Liver (tissue), 9 donors: ENCODE data around the gene STRN. TPM values are rescaled to one million over a fixed set of nuclear protein-coding genes. Genes with fewer than 3 reads are reported as not detected.

ENCODE experiments used
- DNase-seq: peaks from one replicate; pipeline ENCODE4 v3.0.0-alpha.2; 2017; ENCODE audit warnings: low spot score
- H3K27ac ChIP-seq, 2 donors: one replicate each; pipeline ENCODE4 v1.7.0; 2013; ENCODE audit warnings: inconsistent platforms in 2 of 2, low read length in 2 of 2, control low read depth in 1 of 2, low read depth in 1 of 2, mild to moderate bottlenecking in 1 of 2
- H3K27me3 ChIP-seq, 4 donors: one replicate each; pipeline versions ENCODE4 v1.6.1 to v1.7.0; 2013; ENCODE audit warnings: low read length in 3 of 4, inconsistent platforms in 1 of 4, mild to moderate bottlenecking in 1 of 4, moderate library complexity in 1 of 4; ENCODE audit not compliant: control insufficient read depth in 4 of 4, insufficient read depth in 4 of 4
- H3K36me3 ChIP-seq, 4 donors: one replicate each; pipeline versions ENCODE4 v1.6.1 to v1.7.0; 2013; ENCODE audit warnings: low read length in 3 of 4, mild to moderate bottlenecking in 3 of 4, low read depth in 1 of 4, moderate library complexity in 1 of 4; ENCODE audit not compliant: control insufficient read depth in 4 of 4, insufficient read depth in 3 of 4
- H3K4me1 ChIP-seq, 4 donors: one replicate each; pipeline versions ENCODE4 v1.6.1 to v1.7.0; 2013; ENCODE audit warnings: low read length in 3 of 4, mild to moderate bottlenecking in 3 of 4, moderate library complexity in 1 of 4; ENCODE audit not compliant: control insufficient read depth in 4 of 4, insufficient read depth in 4 of 4
- H3K4me3 ChIP-seq, 3 donors: one replicate each; pipeline versions ENCODE4 v1.6.1 to v1.7.0; 2013; ENCODE audit warnings: low read length in 3 of 3, control low read depth in 1 of 3, low read depth in 1 of 3, mild to moderate bottlenecking in 1 of 3
- H3K9ac ChIP-seq, 2 donors: one replicate each; pipeline ENCODE4 v1.7.0; 2013; ENCODE audit warnings: low read length in 2 of 2, mild to moderate bottlenecking in 2 of 2, moderate library complexity in 2 of 2, control low read depth in 1 of 2, low read depth in 1 of 2
- H3K9me3 ChIP-seq, 4 donors: one replicate each; pipeline versions ENCODE4 v1.6.1 to v1.7.0; 2013; ENCODE audit warnings: low read length in 3 of 4; ENCODE audit not compliant: control insufficient read depth in 4 of 4
- FOXA1 ChIP-seq: IDR thresholded peaks from 2 replicates; pipeline ENCODE4 v1.6.1; 2016; ENCODE audit warnings: antibody characterized with exemption
- GABPA ChIP-seq, 2 donors: IDR thresholded peaks in 1 of 2; conservative IDR thresholded peaks in 1 of 2; 2 replicates each; pipeline ENCODE4 v1.6.1; 2016; ENCODE audit warnings: antibody characterized with exemption in 2 of 2, mild to moderate bottlenecking in 1 of 2, moderate library complexity in 1 of 2
- HNF4A ChIP-seq, 2 donors: conservative IDR thresholded peaks; 2 replicates each; pipeline ENCODE4 v1.6.1; 2016; ENCODE audit warnings: antibody characterized with exemption in 2 of 2, mild to moderate bottlenecking in 2 of 2
- HNF4G ChIP-seq: IDR thresholded peaks from 2 replicates; pipeline ENCODE4 v1.6.1; 2016; ENCODE audit warnings: antibody characterized with exemption
- JUND ChIP-seq, 2 donors: IDR thresholded peaks; 2 replicates each; pipeline ENCODE4 v1.6.1; 2016; ENCODE audit warnings: antibody characterized with exemption in 2 of 2
- RAD21 ChIP-seq, 2 donors: IDR thresholded peaks; 2 replicates each; pipeline ENCODE4 v1.6.1; 2016; ENCODE audit warnings: antibody characterized with exemption in 2 of 2, mild to moderate bottlenecking in 2 of 2
- RXRA ChIP-seq, 2 donors: IDR thresholded peaks; 2 replicates each; pipeline ENCODE4 v1.6.1; 2017 to 2018; ENCODE audit warnings: antibody characterized with exemption in 2 of 2, mild to moderate bottlenecking in 1 of 2
- TAF1 ChIP-seq: conservative IDR thresholded peaks from 2 replicates; pipeline ENCODE4 v1.6.1; 2016; ENCODE audit warnings: antibody characterized with exemption, mild to moderate bottlenecking
- WGBS: extraction: QIAGEN DNeasy Blood & Tissue Kit; methylation state at CpG from one replicate; pipeline ENCODE4 v1.1.7; 2013; 5-methylcytosine and 5-hydroxymethylcytosine counted together
- polyA plus RNA-seq, 2 donors: library from polyadenylated mRNA; stranded (reverse) in 1 of 2; unstranded in 1 of 2; fragments of 200-250 nt in 1 of 2; fragments of >200 nt in 1 of 2; fragmentation: Nextera tagmentation in 1 of 2; extraction: Ambion mirVana in 1 of 2; gene quantifications; one replicate each; pipeline versions ENCODE4 v1.2.1 to v1.2.3, GENCODE V29; 2013 to 2015
- total RNA-seq, 2 donors: library from RNA; depleted of rRNA; stranded (reverse); fragments of >200 nt; gene quantifications; one replicate each; pipeline ENCODE4 v1.2.3, GENCODE V29; 2014
- TF ChIP-seq, protein P1 (sequence below): IDR thresholded peaks from 2 replicates; pipeline ENCODE4 v1.6.1; 2016; ENCODE audit warnings: antibody characterized with exemption, mild to moderate bottlenecking
- TF ChIP-seq, protein P2 (sequence below): IDR thresholded peaks from 2 replicates; pipeline ENCODE4 v1.6.1; 2016; ENCODE audit warnings: antibody characterized with exemption
- TF ChIP-seq, protein P3 (sequence below): fragments of 150-350 bp; IDR thresholded peaks from 2 replicates; pipeline ENCODE4 v1.5.1; 2017; ENCODE audit warnings: improper control_type of control experiment, low read depth, low read length; ENCODE audit not compliant: missing input control
- TF ChIP-seq, protein P4 (sequence below): IDR thresholded peaks from 2 replicates; pipeline ENCODE4 v1.6.1; 2016; ENCODE audit warnings: antibody characterized with exemption
- TF ChIP-seq, protein P5 (sequence below): IDR thresholded peaks from 2 replicates; pipeline ENCODE4 v1.6.1; 2016; ENCODE audit warnings: antibody characterized with exemption
- donor health status: healthy.
- donor health status: healthy.
- donor health status: healthy.
- donor health status: healthy.
- donor health status: healthy.

The STRN gene
- total and polyA plus RNA-seq, 4 donors, result 2.5 to 11.9 (median 5.6) TPM

DNA sequence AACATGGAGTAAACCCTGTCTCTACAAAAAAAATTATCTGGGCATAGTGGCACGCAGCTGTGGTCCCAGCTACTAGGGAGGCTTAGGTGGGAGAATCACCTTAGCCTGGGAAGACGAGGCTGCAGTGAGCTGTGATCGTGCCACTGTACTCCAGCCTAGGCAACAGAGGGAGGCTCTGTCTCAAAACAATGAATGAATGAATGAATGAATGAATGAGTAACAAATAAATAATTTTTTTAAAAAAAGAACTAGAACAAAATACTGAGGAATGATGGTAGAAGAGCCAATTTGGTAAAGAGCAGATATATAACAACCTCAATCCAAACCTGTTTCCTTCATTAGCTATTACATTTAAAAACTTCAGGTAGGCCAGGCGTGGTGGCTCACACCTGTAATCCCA, 60.1 kb downstream of the STRN start (continued):
- TF ChIP-seq, protein P1, sequence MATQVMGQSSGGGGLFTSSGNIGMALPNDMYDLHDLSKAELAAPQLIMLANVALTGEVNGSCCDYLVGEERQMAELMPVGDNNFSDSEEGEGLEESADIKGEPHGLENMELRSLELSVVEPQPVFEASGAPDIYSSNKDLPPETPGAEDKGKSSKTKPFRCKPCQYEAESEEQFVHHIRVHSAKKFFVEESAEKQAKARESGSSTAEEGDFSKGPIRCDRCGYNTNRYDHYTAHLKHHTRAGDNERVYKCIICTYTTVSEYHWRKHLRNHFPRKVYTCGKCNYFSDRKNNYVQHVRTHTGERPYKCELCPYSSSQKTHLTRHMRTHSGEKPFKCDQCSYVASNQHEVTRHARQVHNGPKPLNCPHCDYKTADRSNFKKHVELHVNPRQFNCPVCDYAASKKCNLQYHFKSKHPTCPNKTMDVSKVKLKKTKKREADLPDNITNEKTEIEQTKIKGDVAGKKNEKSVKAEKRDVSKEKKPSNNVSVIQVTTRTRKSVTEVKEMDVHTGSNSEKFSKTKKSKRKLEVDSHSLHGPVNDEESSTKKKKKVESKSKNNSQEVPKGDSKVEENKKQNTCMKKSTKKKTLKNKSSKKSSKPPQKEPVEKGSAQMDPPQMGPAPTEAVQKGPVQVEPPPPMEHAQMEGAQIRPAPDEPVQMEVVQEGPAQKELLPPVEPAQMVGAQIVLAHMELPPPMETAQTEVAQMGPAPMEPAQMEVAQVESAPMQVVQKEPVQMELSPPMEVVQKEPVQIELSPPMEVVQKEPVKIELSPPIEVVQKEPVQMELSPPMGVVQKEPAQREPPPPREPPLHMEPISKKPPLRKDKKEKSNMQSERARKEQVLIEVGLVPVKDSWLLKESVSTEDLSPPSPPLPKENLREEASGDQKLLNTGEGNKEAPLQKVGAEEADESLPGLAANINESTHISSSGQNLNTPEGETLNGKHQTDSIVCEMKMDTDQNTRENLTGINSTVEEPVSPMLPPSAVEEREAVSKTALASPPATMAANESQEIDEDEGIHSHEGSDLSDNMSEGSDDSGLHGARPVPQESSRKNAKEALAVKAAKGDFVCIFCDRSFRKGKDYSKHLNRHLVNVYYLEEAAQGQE, result no peak
- TF ChIP-seq RXRA (IDR thresholded peaks at IDR 0.05), result no peak
- TF ChIP-seq JUND (IDR thresholded peaks at IDR 0.05), result no peak
- TF ChIP-seq, protein P2, sequence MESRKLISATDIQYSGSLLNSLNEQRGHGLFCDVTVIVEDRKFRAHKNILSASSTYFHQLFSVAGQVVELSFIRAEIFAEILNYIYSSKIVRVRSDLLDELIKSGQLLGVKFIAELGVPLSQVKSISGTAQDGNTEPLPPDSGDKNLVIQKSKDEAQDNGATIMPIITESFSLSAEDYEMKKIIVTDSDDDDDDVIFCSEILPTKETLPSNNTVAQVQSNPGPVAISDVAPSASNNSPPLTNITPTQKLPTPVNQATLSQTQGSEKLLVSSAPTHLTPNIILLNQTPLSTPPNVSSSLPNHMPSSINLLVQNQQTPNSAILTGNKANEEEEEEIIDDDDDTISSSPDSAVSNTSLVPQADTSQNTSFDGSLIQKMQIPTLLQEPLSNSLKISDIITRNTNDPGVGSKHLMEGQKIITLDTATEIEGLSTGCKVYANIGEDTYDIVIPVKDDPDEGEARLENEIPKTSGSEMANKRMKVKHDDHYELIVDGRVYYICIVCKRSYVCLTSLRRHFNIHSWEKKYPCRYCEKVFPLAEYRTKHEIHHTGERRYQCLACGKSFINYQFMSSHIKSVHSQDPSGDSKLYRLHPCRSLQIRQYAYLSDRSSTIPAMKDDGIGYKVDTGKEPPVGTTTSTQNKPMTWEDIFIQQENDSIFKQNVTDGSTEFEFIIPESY, result no peak
- TF ChIP-seq HNF4G, result no peak

DNA sequence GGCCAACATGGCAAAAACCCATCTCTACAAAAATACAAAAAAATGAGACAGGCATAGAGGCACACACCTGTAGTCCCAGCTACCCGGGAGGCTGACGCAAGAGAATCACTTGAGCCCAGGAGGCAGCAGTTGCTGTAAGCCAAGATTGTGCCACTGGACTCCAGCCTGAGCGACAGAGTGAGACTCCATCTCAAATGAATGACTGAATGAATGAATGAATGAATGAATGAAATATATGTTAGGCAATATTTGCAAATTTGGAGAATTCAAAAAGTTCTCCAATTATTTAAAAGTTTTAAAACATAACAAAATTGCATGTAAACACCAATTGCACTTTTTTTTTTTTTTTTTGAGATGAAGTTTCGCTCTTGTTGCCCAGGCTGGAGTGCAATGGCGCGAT, 61.7 kb downstream of the STRN start:
- Histone ChIP-seq H3K4me3 (no peak overlapping the region), H3K27me3 (no peaks in the 10 kb centered on the region), H3K9me3 (no peaks in the 10 kb centered on the region), H3K27ac (no peak overlapping the region), H3K36me3 (no peaks in the 10 kb centered on the region), H3K9ac (no peak overlapping the region), H3K4me1 (no peaks in the 10 kb centered on the region)
- no peak for TF ChIP-seq RXRA (IDR thresholded peaks at IDR 0.05)
- TF ChIP-seq, protein P3, sequence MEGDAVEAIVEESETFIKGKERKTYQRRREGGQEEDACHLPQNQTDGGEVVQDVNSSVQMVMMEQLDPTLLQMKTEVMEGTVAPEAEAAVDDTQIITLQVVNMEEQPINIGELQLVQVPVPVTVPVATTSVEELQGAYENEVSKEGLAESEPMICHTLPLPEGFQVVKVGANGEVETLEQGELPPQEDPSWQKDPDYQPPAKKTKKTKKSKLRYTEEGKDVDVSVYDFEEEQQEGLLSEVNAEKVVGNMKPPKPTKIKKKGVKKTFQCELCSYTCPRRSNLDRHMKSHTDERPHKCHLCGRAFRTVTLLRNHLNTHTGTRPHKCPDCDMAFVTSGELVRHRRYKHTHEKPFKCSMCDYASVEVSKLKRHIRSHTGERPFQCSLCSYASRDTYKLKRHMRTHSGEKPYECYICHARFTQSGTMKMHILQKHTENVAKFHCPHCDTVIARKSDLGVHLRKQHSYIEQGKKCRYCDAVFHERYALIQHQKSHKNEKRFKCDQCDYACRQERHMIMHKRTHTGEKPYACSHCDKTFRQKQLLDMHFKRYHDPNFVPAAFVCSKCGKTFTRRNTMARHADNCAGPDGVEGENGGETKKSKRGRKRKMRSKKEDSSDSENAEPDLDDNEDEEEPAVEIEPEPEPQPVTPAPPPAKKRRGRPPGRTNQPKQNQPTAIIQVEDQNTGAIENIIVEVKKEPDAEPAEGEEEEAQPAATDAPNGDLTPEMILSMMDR, result no peak
- no peak for TF ChIP-seq GABPA (IDR thresholded peaks at IDR 0.05 in 1 of 2, conservative IDR thresholded peaks at IDR 0.05 in 1 of 2)
- TF ChIP-seq RAD21 (IDR thresholded peaks at IDR 0.05), result no peak
- TF ChIP-seq TAF1, result no peak
- TF ChIP-seq, protein P4, sequence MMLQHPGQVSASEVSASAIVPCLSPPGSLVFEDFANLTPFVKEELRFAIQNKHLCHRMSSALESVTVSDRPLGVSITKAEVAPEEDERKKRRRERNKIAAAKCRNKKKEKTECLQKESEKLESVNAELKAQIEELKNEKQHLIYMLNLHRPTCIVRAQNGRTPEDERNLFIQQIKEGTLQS, result no peak
- TF ChIP-seq, protein P2, result no peak
- no peak for TF ChIP-seq HNF4A (conservative IDR thresholded peaks at IDR 0.05)
- TF ChIP-seq HNF4G, result no peak
- TF ChIP-seq JUND (IDR thresholded peaks at IDR 0.05), result no peak
- TF ChIP-seq FOXA1, result no peak
- TF ChIP-seq, protein P5, sequence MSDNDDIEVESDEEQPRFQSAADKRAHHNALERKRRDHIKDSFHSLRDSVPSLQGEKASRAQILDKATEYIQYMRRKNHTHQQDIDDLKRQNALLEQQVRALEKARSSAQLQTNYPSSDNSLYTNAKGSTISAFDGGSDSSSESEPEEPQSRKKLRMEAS, result no peak
- WGBS, result 95% methylated on average over 6 of the region's 6 CpGs
- DNase-seq, result no peak
